Calu3 (cell line): ENCODE results near the gene CFAP61. TPM values are rescaled to one million over a fixed set of nuclear protein-coding genes. Genes with fewer than 3 reads are reported as not detected.

Experiments used
- BruUV-seq: library from RNA; stranded (reverse); fragments of 400-500 nt; replicated peaks from 2 replicates; lab custom pipeline; 2021; lab: Mats Ljungman, UMichigan
- CTCF ChIA-PET: fragments of 300-600 bp; sonication (Branson Sonifier 250); formaldehyde crosslinking; loops from one replicate; lab custom pipeline; 2022; ENCODE audit warnings: antibody characterized with exemption; lab: Charles Lee
- DNase-seq: peaks from one replicate; pipeline ENCODE4 v3.0.0; 2022
- H3K27ac Mint-ChIP-seq: one replicate; pipeline ENCODE4 v1.8.0; 2022; ENCODE audit warnings: mixed read lengths; ENCODE audit not compliant: unreplicated experiment
- H3K27me3 Mint-ChIP-seq: one replicate; pipeline ENCODE4 v1.8.0; 2022; ENCODE audit warnings: mixed read lengths; ENCODE audit not compliant: unreplicated experiment
- H3K36me3 Mint-ChIP-seq: one replicate; pipeline ENCODE4 v1.8.0; 2022; ENCODE audit warnings: mild to moderate bottlenecking, moderate library complexity, mixed read lengths; ENCODE audit not compliant: insufficient read depth, unreplicated experiment
- H3K4me1 Mint-ChIP-seq: one replicate; pipeline ENCODE4 v1.8.0; 2022; ENCODE audit warnings: mild to moderate bottlenecking, low read depth, mixed read lengths; ENCODE audit not compliant: unreplicated experiment
- H3K4me3 Mint-ChIP-seq: one replicate; pipeline ENCODE4 v1.8.0; 2022; ENCODE audit warnings: mild to moderate bottlenecking, low read depth, moderate library complexity, mixed read lengths; ENCODE audit not compliant: unreplicated experiment
- H3K9me3 Mint-ChIP-seq: one replicate; pipeline ENCODE4 v1.8.0; 2022; ENCODE audit warnings: low read depth, mixed read lengths; ENCODE audit not compliant: unreplicated experiment
- CTCF ChIP-seq: fragments of 200-600 bp; IDR thresholded peaks from one replicate; pipeline ENCODE4 v1.8.0; 2022; ENCODE audit warnings: antibody characterized with exemption; ENCODE audit not compliant: unreplicated experiment
- intact Hi-C: fragments of 100-400 bp; cut with micrococcal nuclease; formaldehyde crosslinking; loops from one replicate; pipeline ENCODE4 v1.10.0; 2022; ENCODE audit not compliant: unreplicated experiment
- total RNA-seq: library from RNA; stranded (reverse); gene quantifications from 2 replicates; pipeline ENCODE4 v1.2.3, GENCODE V29; 2022

Gene CFAP61
- total RNA-seq, 1 experiment from 2014 or later, result not detected

GRCh38 chr20:20063941-20064702 is 11.8 kb downstream of the CFAP61 start:
- H3K27me3 Mint-ChIP-seq, result peaks cover 13% of the 10 kb centered on the region
- no peak overlapping the region for H3K4me3 Mint-ChIP-seq
- no TSS peak for BruUV-seq
- no peak for TF ChIP-seq CTCF
- no peak for DNase-seq
- CTCF ChIA-PET, result no interaction called here
- no peaks in the 10 kb centered on the region for H3K4me1 Mint-ChIP-seq
- H3K9me3 Mint-ChIP-seq, result no peaks in the 10 kb centered on the region
- intact Hi-C loops, result no loop called here
- no peak overlapping the region for H3K27ac Mint-ChIP-seq
- H3K36me3 Mint-ChIP-seq, result no peaks in the 10 kb centered on the region

GRCh38 chr20:20065361-20065760 is 13.0 kb downstream of the CFAP61 start:
- Mint-ChIP-seq H3K9me3 (no peaks in the 10 kb centered on the region), H3K36me3 (no peaks in the 10 kb centered on the region), H3K4me3 (no peak overlapping the region), H3K27ac (no peak overlapping the region), H3K4me1 (no peaks in the 10 kb centered on the region), H3K27me3 (peaks cover 13% of the 10 kb centered on the region)
- DNase-seq, result no peak
- BruUV-seq, result no TSS peak
- CTCF ChIA-PET, result no interaction called here
- no peak for TF ChIP-seq CTCF
- intact Hi-C loops, result no loop called here

GRCh38 chr20:20070871-20071726 is 18.8 kb downstream of the CFAP61 start:
- intact Hi-C loops, result no loop called here
- Mint-ChIP-seq H3K4me3 (no peak overlapping the region), H3K9me3 (no peaks in the 10 kb centered on the region), H3K36me3 (no peaks in the 10 kb centered on the region), H3K4me1 (no peaks in the 10 kb centered on the region), H3K27me3 (no peaks in the 10 kb centered on the region), H3K27ac (no peak overlapping the region)
- no peak for TF ChIP-seq CTCF
- CTCF ChIA-PET, result interaction anchor here (0.5 to 0.7 kb wide), 2 partner anchors 187 to 326 kb away, joined by 3 to 4 read pairs; no protein-coding TSS in a partner anchor
- DNase-seq, result no peak
- no TSS peak for BruUV-seq

- no TSS peak for BruUV-seq
- no peak overlapping the region for H3K4me3 Mint-ChIP-seq
Measured at GRCh38 chr20:20073801-20074371, 21.6 kb downstream of the CFAP61 start.

More at GRCh38 chr20:20073801-20074371, 21.6 kb downstream of the CFAP61 start:
- no peak for TF ChIP-seq CTCF
- CTCF ChIA-PET, result no interaction called here
- no peaks in the 10 kb centered on the region for H3K9me3 Mint-ChIP-seq
- DNase-seq, result no peak
- no peaks in the 10 kb centered on the region for H3K27me3 Mint-ChIP-seq
- peaks cover 12% of the 10 kb centered on the region for H3K4me1 Mint-ChIP-seq
- H3K36me3 Mint-ChIP-seq, result no peaks in the 10 kb centered on the region
- H3K27ac Mint-ChIP-seq, result no peak overlapping the region
- intact Hi-C loops, result no loop called here
